IPS-NIHi7 (cell line): ENCODE data around the gene GALNT13.

Experiments
- DNase-seq: peaks from one replicate; pipeline ENCODE4 v3.0.0; 2012; ENCODE audit warnings: mixed read lengths; ENCODE audit errors: extremely low spot score

Gene GALNT13

DNA sequence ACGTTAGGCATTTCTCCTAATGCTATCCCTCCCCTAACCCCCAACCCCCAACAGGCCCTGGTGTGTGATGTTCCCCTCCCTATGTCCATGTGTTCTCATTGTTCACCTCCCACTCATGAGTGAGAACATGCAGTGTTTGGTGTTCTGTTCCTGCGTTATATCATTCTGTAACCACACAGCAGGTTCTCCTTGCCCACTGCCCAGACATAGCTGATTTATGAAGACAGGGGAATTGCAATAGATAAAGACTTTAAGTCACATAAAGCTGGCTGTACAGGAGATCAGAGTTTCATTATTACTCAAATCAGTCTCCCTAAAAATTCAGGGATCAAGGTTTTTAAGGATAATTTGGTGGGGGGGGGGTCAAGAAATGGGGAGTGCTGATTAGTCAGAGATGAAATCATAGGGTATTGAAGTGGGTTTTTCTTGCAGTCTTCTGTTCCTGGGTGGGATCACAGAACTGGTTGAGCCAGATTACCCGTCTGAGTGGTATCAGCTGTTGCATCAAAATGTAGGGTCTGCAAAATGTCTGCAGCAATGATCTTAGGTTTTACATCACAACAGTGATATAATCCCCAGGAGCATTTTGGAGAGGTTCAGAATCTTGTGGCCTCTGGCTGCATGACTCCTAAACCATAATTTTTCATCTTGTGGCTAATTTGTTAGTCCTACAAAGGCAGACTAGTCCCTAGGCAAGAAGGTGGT lies 434.7 kb downstream of the GALNT13 start:
- no peak for DNase-seq

- DNase-seq = no peak
Observed at GRCh38 chr2:154307007-154307406, 435.3 kb downstream of the GALNT13 start.

- no peak for DNase-seq
Observed at GRCh38 chr2:154324601-154325000, 452.9 kb downstream of the GALNT13 start.

DNA sequence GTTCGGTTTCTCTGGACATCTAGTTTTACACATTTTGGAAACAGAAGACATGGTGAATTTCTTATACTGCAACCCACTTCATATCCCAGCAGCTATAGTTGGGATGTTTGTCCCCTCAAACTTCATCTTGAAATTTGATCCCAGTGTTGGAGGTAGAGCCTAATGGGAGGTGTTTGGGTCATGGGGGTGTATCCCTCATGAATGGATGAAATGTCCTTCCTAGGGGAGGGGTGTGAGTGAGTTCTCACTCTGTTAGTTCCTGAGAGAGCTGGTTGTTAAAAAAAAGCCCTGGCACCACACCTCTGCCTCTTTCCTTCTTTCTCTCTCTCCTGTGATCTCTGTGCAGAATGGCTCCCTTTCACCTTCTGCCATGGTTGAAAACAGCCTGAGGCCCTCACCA lies 457.8 kb downstream of the GALNT13 start:
- no peak for DNase-seq

GRCh38 chr2:154331784-154332183 lies 460.1 kb downstream of the GALNT13 start:
- no peak for DNase-seq

- no peak for DNase-seq
Observed at GRCh38 chr2:154336201-154336600, 464.5 kb downstream of the GALNT13 start.

DNA sequence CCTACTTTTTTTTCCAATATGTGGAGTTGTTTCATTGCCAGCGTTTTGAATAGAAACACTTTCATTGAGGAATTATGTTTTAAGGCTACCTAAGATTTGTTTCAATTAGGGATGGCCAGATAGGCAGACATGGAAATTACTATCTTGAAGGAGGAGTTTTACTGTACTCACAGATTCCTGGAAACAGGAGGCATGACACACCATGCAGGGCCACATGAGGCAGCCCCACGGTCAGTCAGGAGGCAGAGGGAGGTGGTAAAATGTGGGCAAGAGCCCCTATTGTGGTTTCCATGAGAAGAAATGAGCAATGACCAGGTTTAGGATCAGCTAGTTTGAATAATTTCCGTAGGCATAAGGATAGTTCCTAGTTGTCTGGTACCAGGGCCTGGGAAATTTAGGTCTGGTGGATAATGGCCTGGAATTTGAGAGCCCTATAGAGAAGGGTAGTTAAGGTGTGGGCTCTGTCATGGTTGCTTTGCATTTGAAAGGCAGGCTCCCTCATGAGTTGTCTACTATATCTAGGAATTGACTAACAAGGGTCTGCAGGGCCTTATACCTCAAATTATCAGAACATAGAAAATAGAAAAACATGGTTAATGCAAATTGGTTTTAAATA lies 466.7 kb downstream of the GALNT13 start:
- DNase-seq = peak; percentile 36

- no peak for DNase-seq
Observed at GRCh38 chr2:154343282-154343681, 471.6 kb downstream of the GALNT13 start.

DNA sequence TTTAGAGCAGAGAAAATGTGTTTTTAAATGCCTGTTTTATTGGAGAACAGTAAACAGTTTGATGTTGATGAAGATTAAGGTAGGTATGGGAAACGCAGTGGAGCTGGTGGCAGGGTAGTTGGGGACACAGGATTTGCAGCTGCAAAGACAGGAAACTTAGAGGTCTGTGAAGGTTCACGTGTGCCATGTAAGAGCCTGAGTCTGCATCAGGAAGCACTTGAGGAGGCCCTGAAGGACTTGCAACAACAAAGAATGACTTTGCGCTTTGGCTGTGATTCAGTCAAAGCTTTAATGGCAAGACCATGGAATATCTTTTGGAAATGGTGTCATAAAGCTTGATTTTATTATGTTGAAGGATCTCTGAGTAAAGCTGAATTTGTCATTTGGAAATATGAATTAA lies 479.2 kb downstream of the GALNT13 start:
- DNase-seq = no peak

DNA sequence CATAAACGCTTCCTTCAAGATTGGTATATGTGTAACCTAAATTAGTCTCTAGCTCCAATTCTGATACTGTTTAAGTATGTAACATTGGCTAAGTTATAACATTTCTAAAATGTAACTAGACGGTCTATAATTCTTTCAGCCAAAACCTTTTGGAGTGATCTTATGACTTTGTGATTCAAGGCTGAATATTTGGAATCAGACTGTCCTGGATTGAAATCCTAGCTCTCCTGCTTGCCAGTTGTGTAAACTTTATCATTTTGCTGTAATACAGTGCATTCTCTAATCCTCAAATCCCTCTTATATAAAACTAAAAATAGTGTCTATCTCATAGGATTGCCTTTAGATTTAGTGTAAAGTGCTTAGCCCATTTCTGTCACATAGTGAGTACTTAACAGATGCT lies 489.6 kb downstream of the GALNT13 start:
- DNase-seq = no peak

DNA sequence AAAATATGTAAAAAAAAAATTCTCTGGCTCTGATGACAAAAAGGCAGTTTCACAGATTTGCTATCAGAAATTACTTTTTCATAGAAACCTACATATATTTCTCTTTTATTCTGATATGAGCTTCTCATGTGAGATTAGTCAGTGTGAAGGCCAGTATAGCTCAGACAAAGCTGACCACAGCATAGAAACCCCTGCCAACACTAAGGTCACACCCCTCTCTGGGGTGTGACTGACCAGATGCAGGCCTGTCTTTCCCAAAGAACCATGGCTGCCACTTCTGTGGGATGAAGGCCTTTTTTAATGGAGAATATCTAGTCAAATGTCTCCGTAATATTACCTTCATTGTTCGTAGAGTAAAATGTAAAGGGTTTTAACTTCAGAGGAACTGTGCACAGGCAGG lies 496.4 kb downstream of the GALNT13 start:
- no peak for DNase-seq

DNA sequence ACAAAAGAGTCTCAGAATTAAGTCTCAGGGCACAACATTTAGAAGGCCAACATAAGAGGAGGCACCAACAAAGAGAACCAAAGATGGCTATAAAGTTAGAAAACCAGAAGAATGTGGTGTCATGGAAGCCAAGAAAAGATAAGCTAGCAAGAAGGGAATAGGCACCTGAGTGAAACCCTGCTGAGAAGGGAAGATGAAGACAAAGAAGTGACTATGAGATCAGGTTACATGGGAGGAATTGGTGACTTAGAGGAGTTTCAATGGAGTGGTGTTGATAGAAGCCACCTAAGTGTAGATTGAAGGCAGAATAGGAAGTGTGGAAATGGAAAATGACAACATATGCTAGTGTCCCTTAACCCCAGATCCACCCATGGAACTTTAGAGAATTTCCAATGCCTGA lies 499.2 kb downstream of the GALNT13 start:
- DNase-seq = peak; percentile 30

- DNase-seq = no peak
Observed at GRCh38 chr2:154374416-154374815, 502.7 kb downstream of the GALNT13 start.

GRCh38 chr2:154375579-154375931 lies 503.8 kb downstream of the GALNT13 start:
- DNase-seq = peak; percentile 43

- no peak for DNase-seq
Observed at GRCh38 chr2:154381931-154382794, 510.4 kb downstream of the GALNT13 start.

- no peak for DNase-seq
Observed at GRCh38 chr2:154386186-154386585, 514.5 kb downstream of the GALNT13 start.

- no peak for DNase-seq
Observed at GRCh38 chr2:154391051-154391450, 519.3 kb downstream of the GALNT13 start.

DNA sequence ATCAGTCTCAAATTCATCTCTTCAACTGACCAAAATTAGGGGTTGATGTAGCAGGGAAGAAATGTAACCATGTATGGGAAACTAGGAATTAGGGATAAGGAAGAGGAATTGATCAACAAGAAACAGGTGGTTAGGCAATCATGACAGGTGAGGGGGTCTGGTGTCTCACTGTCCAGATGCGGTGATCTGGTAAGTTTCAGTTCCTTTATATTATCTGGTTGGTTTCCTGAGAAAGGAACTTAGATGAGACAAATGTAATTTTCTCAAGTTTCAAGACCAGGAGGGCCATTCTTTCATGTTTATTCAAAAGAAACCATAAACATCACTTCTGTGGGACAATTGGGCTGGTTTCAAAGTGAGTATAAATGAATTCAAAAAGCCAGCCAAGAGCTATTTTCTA lies 520.5 kb downstream of the GALNT13 start:
- DNase-seq = no peak

- DNase-seq = no peak
Observed at GRCh38 chr2:154394600-154394999, 522.9 kb downstream of the GALNT13 start.

GRCh38 chr2:154400563-154401290 lies 529.0 kb downstream of the GALNT13 start:
- no peak for DNase-seq

DNA sequence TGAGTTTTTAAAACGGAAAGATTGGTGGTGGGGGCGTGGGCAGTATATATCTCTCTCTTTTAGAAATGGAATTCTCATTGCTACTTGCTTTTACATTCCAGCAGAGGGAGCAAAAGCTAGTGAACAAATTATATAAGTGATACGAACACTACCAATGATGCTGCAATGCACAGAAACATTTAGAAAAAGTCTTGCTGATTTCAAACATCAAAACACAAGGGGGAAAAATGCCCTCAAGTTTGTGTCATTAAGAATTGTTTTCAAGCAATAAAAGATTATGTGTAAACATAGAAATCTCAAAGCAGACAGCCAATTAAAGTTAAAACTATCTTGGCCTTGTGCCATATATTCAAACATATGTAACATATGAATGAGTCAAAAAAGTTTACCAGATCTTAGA lies 530.5 kb downstream of the GALNT13 start:
- peak; percentile 18 for DNase-seq

DNA sequence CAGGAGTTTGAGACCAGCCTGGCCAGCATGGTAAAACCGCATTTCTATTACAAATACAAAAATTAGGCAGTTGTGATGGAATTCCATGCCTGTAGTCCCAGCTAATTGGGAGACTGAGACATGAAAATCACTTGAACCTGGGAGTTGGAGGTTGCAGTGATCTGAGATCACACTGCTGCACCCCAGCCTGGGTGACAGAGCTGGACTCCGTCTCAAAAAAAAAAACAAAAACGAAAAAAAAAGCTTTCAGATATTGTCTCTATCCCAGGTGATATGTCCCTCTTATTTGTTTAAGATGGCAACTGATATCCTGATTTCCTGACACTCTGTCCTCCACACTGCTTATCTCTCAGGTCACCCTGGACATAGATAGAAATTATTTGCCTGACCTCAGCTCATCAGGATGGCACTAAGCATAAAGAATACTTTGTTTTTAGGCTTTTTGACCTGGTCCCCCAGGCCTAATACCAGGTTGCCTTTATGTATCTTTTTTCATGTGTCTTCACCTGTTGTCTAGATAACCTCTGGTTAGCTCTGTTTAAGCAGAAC lies 531.6 kb downstream of the GALNT13 start:
- no peak for DNase-seq
